GM23338 (cell line): Measurements from ENCODE around the gene SCG5. TPM values are rescaled to one million over a fixed set of nuclear protein-coding genes. Genes with fewer than 3 reads are reported as not detected.

Experiments used
- ATAC-seq: fragments of 200-7000 bp; cut with Tn5 transposase; 3 replicates; pipeline ENCODE4 v1.9.1; 2020
- DNase-seq: peaks from one replicate; pipeline ENCODE4 v3.0.0-alpha.2; 2015; ENCODE audit warnings: low spot score
- H2AFZ ChIP-seq: fragments of 200-600 bp; sonication (generic); 2 replicates; pipeline ENCODE4 v1.8.0; 2016; ENCODE audit warnings: antibody characterized with exemption, mild to moderate bottlenecking, moderate library complexity
- H3F3A ChIP-seq: fragments of 200-600 bp; sonication (generic); replicated peaks from 2 replicates; pipeline ENCODE4 v1.8.0; 2017; ENCODE audit warnings: antibody characterized with exemption, mixed run types, low read depth
- H3K27ac ChIP-seq: fragments of 200-600 bp; sonication (generic); 2 replicates; pipeline ENCODE4 v1.6.1; 2016; ENCODE audit warnings: low read depth
- H3K27me3 ChIP-seq: fragments of 200-600 bp; sonication (generic); 2 replicates; pipeline ENCODE4 v1.8.0; 2016; ENCODE audit warnings: mild to moderate bottlenecking, mixed run types, moderate library complexity; ENCODE audit not compliant: insufficient read depth
- H3K36me3 ChIP-seq: fragments of 200-600 bp; sonication (generic); 2 replicates; pipeline ENCODE4 v1.8.0; 2016; ENCODE audit warnings: mild to moderate bottlenecking; ENCODE audit not compliant: insufficient read depth
- H3K4me1 ChIP-seq: fragments of 200-600 bp; sonication (generic); 2 replicates; pipeline ENCODE4 v1.8.0; 2016; ENCODE audit warnings: mild to moderate bottlenecking, moderate library complexity; ENCODE audit not compliant: insufficient read depth
- H3K4me2 ChIP-seq: fragments of 200-600 bp; sonication (generic); 2 replicates; pipeline ENCODE4 v1.7.1; 2017; ENCODE audit warnings: mixed run types
- H3K4me3 ChIP-seq: fragments of 200-600 bp; sonication (generic); 2 replicates; pipeline ENCODE4 v1.6.1; 2016; ENCODE audit warnings: mixed run types
- H3K79me2 ChIP-seq: fragments of 200-600 bp; sonication (generic); replicated peaks from 2 replicates; pipeline ENCODE4 v1.8.0; 2017; ENCODE audit warnings: mild to moderate bottlenecking; ENCODE audit not compliant: insufficient read depth
- H3K9me2 ChIP-seq: fragments of 200-600 bp; sonication (generic); 2 replicates; pipeline ENCODE4 v1.8.0; 2017; ENCODE audit not compliant: insufficient read depth
- H4K20me1 ChIP-seq: fragments of 200-600 bp; sonication (generic); replicated peaks from 2 replicates; pipeline ENCODE4 v1.8.0; 2017; ENCODE audit warnings: mild to moderate bottlenecking; ENCODE audit not compliant: insufficient read depth
- H3K27ac Mint-ChIP-seq: 2 replicates; pipeline ENCODE4 v1.8.0; 2020; ENCODE audit warnings: inconsistent platforms, mild to moderate bottlenecking, moderate library complexity, mixed read lengths
- H3K27me3 Mint-ChIP-seq: 3 replicates; pipeline ENCODE4 v1.8.0; 2022; ENCODE audit warnings: low read depth, mild to moderate bottlenecking, moderate library complexity, mixed read lengths, inconsistent platforms; ENCODE audit not compliant: insufficient read depth, poor library complexity
- H3K36me3 Mint-ChIP-seq: 3 replicates; pipeline ENCODE4 v1.8.0; 2021; ENCODE audit warnings: low read depth, mild to moderate bottlenecking, inconsistent platforms, moderate library complexity, mixed read lengths
- H3K4me1 Mint-ChIP-seq: 3 replicates; pipeline ENCODE4 v1.8.0; 2020; ENCODE audit warnings: mild to moderate bottlenecking, inconsistent platforms, mixed read lengths
- H3K4me3 Mint-ChIP-seq: 3 replicates; pipeline ENCODE4 v1.8.0; 2021; ENCODE audit warnings: moderate library complexity, mild to moderate bottlenecking, inconsistent platforms, mixed read lengths
- H3K9me3 Mint-ChIP-seq: 3 replicates; pipeline ENCODE4 v1.8.0; 2020; ENCODE audit warnings: moderate library complexity, mild to moderate bottlenecking, inconsistent platforms, mixed read lengths
- CREB1 ChIP-seq: fragments of 250-450 bp; sonication (Bioruptor Pico); IDR thresholded peaks from 2 replicates; pipeline ENCODE4 v1.5.0; 2020; ENCODE audit warnings: low read depth, mild to moderate bottlenecking, moderate library complexity
- ETS1 ChIP-seq: IDR thresholded peaks from 2 replicates; pipeline ENCODE4 v1.6.1; 2016; ENCODE audit warnings: antibody characterized with exemption
- EZH2 ChIP-seq: fragments of 200-600 bp; sonication (generic); IDR thresholded peaks from one replicate; pipeline ENCODE4 v1.8.0; 2017; ENCODE audit warnings: antibody characterized with exemption, mild to moderate bottlenecking, low read depth; ENCODE audit not compliant: unreplicated experiment
- EZH2phosphoT487 ChIP-seq: fragments of 200-600 bp; sonication (generic); IDR thresholded peaks from one replicate; pipeline ENCODE4 v1.8.1; 2018; ENCODE audit warnings: antibody characterized with exemption; ENCODE audit not compliant: unreplicated experiment
- JUNB ChIP-seq: IDR thresholded peaks from one replicate; pipeline ENCODE4 v1.6.1; 2016; ENCODE audit warnings: antibody characterized with exemption; ENCODE audit not compliant: unreplicated experiment
- NANOG ChIP-seq: IDR thresholded peaks from 2 replicates; pipeline ENCODE4 v1.6.1; 2016; ENCODE audit warnings: antibody characterized with exemption, borderline replicate concordance
- POLR2AphosphoS5 ChIP-seq: IDR thresholded peaks from 2 replicates; pipeline ENCODE4 v1.6.1; 2016; ENCODE audit warnings: antibody characterized with exemption, low read depth
- REST ChIP-seq: IDR thresholded peaks from one replicate; pipeline ENCODE4 v1.6.1; 2018; ENCODE audit warnings: antibody characterized with exemption; ENCODE audit not compliant: unreplicated experiment
- STAT1 ChIP-seq: IDR thresholded peaks from one replicate; pipeline ENCODE4 v1.6.1; 2016; ENCODE audit warnings: antibody characterized with exemption; ENCODE audit not compliant: unreplicated experiment
- ZNF114 ChIP-seq: fragments of 250-450 bp; sonication (Bioruptor Pico); IDR thresholded peaks from 2 replicates; pipeline ENCODE4 v1.5.0; 2020; ENCODE audit warnings: mild to moderate bottlenecking, moderate library complexity
- ZNF331 ChIP-seq: fragments of 250-450 bp; sonication (Bioruptor Pico); IDR thresholded peaks from 2 replicates; pipeline ENCODE4 v1.5.0; 2020; ENCODE audit warnings: low read depth, mild to moderate bottlenecking, moderate library complexity
- polyA plus RNA-seq: library from polyadenylated mRNA; unstranded; fragments of >200 nt; fragmentation: Nextera tagmentation; extraction: Ambion mirVana; gene quantifications from 2 replicates; pipeline ENCODE4 v1.2.1, GENCODE V29; 2016
- total RNA-seq: library from RNA; depleted of rRNA; stranded (reverse); fragments of >200 nt; shearing (Covaris generic); gene quantifications from 2 replicates; pipeline ENCODE4 v1.2.3, GENCODE V29; 2014
- TF ChIP-seq, protein P1 (sequence below), 2 experiments: fragments of 200-600 bp in 1 of 2; sonication (generic) in 1 of 2; conservative IDR thresholded peaks; 2 replicates each; pipeline versions ENCODE4 v1.5.1 to v1.6.1; 2016 to 2017; ENCODE audit warnings: antibody characterized with exemption in 2 of 2, low read depth in 2 of 2, mild to moderate bottlenecking in 2 of 2, moderate library complexity in 1 of 2

Gene SCG5
- total and polyA plus RNA-seq, 2 experiments from 2014 or later, result 48.1 to 73.3 TPM

DNA sequence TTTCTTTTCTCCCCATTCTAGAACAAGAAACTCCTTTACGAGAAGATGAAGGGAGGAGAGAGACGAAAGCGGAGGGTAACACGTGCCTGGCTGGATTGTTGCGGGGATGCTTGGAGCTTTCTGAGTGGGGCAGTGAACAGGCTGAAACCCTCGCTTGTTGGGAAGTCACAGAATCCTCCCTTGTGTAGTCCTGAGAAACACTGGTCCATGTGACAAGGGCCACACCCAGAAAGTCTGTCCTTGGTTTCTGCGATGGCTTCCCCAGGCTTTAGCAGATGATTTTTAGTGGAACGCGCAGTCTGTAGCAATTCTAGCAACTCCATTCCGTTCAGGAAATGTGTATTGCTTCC, 50.2 kb downstream of the SCG5 start:
- H3K4me1 Mint-ChIP-seq, result peaks cover 8% of the 10 kb centered on the region; the same call in 2 of the 3 replicates
- TF ChIP-seq ETS1 (no peak), EZH2 (no peak), NANOG (no peak), EZH2phosphoT487 (no peak)
- no peak for ATAC-seq
- Histone ChIP-seq H3K9me2 (peaks cover 9% of the 10 kb centered on the region; the same call in 1 of the 2 replicates), H3K4me2 (no peak overlapping the region), H3F3A (no peaks in the 10 kb centered on the region), H4K20me1 (no peaks in the 10 kb centered on the region; the same call in 1 of the 2 replicates), H3K79me2 (no peaks in the 10 kb centered on the region), H3K27me3 (no peaks in the 10 kb centered on the region), H3K4me3 (no peak overlapping the region), H3K27ac (no peak overlapping the region), H2AFZ (no peak overlapping the region), H3K4me1 (0 out of 2 replicates have a peak, but pooled peaks cover 3% of the 10 kb centered on the region), H3K36me3 (no peaks in the 10 kb centered on the region)
- H3K27me3 Mint-ChIP-seq, result no peaks in the 10 kb centered on the region
- no peak overlapping the region for H3K27ac Mint-ChIP-seq
- no peaks in the 10 kb centered on the region for H3K9me3 Mint-ChIP-seq
- H3K4me3 Mint-ChIP-seq, result no peak overlapping the region
- DNase-seq, result no peak
- H3K36me3 Mint-ChIP-seq, result peaks cover 2% of the 10 kb centered on the region; the same call in 2 of the 3 replicates

GRCh38 chr15:32692286-32692685, 50.8 kb downstream of the SCG5 start:
- Mint-ChIP-seq H3K27ac (no peak overlapping the region), H3K4me3 (no peak overlapping the region), H3K36me3 (no peaks in the 10 kb centered on the region), H3K27me3 (no peaks in the 10 kb centered on the region), H3K9me3 (no peaks in the 10 kb centered on the region), H3K4me1 (peaks cover 8% of the 10 kb centered on the region; the same call in 2 of the 3 replicates)
- Histone ChIP-seq H4K20me1 (no peaks in the 10 kb centered on the region; the same call in 1 of the 2 replicates), H2AFZ (no peak overlapping the region), H3K79me2 (no peaks in the 10 kb centered on the region), H3K4me1 (0 out of 2 replicates have a peak, but pooled peaks cover 3% of the 10 kb centered on the region), H3K27ac (no peak overlapping the region), H3K4me3 (no peak overlapping the region), H3K36me3 (no peaks in the 10 kb centered on the region), H3K9me2 (peaks cover 9% of the 10 kb centered on the region; the same call in 1 of the 2 replicates), H3K4me2 (no peak overlapping the region), H3F3A (no peaks in the 10 kb centered on the region), H3K27me3 (no peaks in the 10 kb centered on the region)
- no peak for DNase-seq
- no peak for ATAC-seq
- TF ChIP-seq EZH2 (no peak), ETS1 (no peak), POLR2AphosphoS5 (no peak), STAT1 (no peak), REST (no peak), JUNB (no peak), CREB1 (CRISPR knock-in tag) (no peak), ZNF114 (CRISPR knock-in tag) (no peak), EZH2phosphoT487 (no peak), ZNF331 (no peak), NANOG (no peak)
- TF ChIP-seq, protein P1, sequence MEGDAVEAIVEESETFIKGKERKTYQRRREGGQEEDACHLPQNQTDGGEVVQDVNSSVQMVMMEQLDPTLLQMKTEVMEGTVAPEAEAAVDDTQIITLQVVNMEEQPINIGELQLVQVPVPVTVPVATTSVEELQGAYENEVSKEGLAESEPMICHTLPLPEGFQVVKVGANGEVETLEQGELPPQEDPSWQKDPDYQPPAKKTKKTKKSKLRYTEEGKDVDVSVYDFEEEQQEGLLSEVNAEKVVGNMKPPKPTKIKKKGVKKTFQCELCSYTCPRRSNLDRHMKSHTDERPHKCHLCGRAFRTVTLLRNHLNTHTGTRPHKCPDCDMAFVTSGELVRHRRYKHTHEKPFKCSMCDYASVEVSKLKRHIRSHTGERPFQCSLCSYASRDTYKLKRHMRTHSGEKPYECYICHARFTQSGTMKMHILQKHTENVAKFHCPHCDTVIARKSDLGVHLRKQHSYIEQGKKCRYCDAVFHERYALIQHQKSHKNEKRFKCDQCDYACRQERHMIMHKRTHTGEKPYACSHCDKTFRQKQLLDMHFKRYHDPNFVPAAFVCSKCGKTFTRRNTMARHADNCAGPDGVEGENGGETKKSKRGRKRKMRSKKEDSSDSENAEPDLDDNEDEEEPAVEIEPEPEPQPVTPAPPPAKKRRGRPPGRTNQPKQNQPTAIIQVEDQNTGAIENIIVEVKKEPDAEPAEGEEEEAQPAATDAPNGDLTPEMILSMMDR (conservative IDR thresholded peaks at IDR 0.05; ENCODE audit: low read depth in 2 of 2), result no peak
